Measurements from ENCODE around the gene BCKDHA. TPM values are rescaled to one million over a fixed set of nuclear protein-coding genes. Genes with fewer than 3 reads are reported as not detected.
"Not testable (repeated sequence)": the region's sequence is repeated elsewhere in the genome, so short reads cannot be mapped to it uniquely, and the experiment has no call there.

Gene BCKDHA
- total and polyA plus RNA-seq, 8 donors, result 12.1 to 35.4 (median 31.9) TPM

DNA sequence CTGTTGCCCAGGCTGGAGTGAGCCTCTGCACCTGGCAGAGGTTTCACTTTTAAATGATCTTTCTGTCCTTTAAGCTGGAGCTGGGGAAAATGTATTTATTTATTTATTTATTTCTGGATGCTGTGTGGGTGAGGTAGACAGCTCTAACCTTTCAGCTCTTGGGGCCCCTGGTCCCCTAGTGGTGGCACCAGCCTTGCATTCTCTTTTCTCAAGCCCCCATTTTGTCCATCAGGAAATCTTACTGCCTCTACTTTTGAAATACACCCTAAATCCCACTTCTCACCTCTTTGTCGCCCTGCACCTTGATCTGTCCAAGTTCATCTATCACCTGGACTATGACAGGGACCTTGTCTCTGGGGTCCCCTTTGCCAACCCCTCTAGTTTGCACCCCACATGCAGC, 31.5 kb upstream of the BCKDHA start:
- no peaks in the 10 kb centered on the region for H3K36me3 ChIP-seq
- TF ChIP-seq, protein P1, sequence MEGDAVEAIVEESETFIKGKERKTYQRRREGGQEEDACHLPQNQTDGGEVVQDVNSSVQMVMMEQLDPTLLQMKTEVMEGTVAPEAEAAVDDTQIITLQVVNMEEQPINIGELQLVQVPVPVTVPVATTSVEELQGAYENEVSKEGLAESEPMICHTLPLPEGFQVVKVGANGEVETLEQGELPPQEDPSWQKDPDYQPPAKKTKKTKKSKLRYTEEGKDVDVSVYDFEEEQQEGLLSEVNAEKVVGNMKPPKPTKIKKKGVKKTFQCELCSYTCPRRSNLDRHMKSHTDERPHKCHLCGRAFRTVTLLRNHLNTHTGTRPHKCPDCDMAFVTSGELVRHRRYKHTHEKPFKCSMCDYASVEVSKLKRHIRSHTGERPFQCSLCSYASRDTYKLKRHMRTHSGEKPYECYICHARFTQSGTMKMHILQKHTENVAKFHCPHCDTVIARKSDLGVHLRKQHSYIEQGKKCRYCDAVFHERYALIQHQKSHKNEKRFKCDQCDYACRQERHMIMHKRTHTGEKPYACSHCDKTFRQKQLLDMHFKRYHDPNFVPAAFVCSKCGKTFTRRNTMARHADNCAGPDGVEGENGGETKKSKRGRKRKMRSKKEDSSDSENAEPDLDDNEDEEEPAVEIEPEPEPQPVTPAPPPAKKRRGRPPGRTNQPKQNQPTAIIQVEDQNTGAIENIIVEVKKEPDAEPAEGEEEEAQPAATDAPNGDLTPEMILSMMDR (IDR thresholded peaks at IDR 0.05), result no peak
- H3K9me3 ChIP-seq, result no peaks in the 10 kb centered on the region
- intact Hi-C loops (cut with DNase I), result no loop called here
- peaks cover 17 to 71% of the 10 kb centered on the region in 2 donors for H3K4me1 ChIP-seq
- no peak overlapping the region for H3K4me3 ChIP-seq
- DNase-seq (no peak), ATAC-seq (no peak)
- peak overlapping the region in 1 of 2 donors; percentile 99 for H3K27ac ChIP-seq
- H3K27me3 ChIP-seq, result no peaks in the 10 kb centered on the region

DNA sequence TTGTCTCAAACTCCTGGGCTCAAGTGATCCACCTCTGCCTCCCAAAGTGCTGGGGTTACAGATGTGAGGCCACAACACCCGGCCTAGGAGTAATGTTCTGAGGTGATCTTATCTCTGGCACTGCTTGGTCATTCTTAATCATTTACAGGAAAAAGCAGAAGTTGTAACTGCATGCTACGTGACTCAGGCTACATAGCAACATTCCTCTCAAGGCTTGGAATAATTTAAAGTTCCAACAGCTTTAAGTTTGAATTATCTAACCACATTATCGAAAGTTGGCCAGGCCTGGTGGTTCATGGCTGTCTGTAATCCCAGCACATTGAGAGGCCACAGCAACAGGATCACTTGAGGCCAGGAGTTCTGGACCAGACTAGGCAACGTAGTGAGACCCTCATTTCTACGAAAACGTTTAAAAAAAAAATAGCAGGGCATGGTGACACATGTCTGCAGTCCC, 29.7 kb upstream of the BCKDHA start:
- Histone ChIP-seq H3K4me1 (peaks cover 16 to 63% of the 10 kb centered on the region in 2 donors), H3K4me3 (no peak overlapping the region), H3K27me3 (no peaks in the 10 kb centered on the region), H3K36me3 (no peaks in the 10 kb centered on the region), H3K27ac (peak overlapping the region; percentile 56 to 90), H3K9me3 (no peaks in the 10 kb centered on the region)
- DNase-seq, result no peak
- peak; percentile 8 for ATAC-seq
- TF ChIP-seq, protein P1 (IDR thresholded peaks at IDR 0.05), result no peak
- intact Hi-C loops (cut with DNase I), result no loop called here

DNA sequence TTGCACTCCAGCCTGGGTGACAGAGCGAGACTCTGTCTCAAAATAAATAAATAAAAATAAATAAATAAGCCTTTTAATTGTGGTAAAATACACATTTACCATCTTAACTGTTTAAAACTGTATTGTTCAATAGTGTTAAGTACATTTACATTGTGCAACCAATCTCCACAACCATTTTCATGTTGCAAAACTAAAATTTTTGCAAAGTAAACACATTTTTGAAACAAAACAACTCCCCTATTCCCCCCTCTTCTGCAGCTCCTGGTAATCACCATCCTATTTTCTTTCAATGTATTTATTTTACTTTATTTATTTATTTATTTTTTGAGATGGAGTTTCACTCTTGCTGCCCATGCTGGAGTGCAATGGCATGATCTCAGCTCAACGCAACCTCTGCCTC, 27.8 kb upstream of the BCKDHA start:
- intact Hi-C loops (cut with DNase I), result no loop called here
- H3K36me3 ChIP-seq, result no peaks in the 10 kb centered on the region
- ATAC-seq (no peak), DNase-seq (no peak)
- TF ChIP-seq, protein P1 (IDR thresholded peaks at IDR 0.05), result no peak
- H3K9me3 ChIP-seq, result no peaks in the 10 kb centered on the region
- no peaks in the 10 kb centered on the region for H3K27me3 ChIP-seq
- H3K4me3 ChIP-seq, result no peak overlapping the region
- peaks cover 12 to 61% of the 10 kb centered on the region in 2 donors for H3K4me1 ChIP-seq
- no peak overlapping the region for H3K27ac ChIP-seq

DNA sequence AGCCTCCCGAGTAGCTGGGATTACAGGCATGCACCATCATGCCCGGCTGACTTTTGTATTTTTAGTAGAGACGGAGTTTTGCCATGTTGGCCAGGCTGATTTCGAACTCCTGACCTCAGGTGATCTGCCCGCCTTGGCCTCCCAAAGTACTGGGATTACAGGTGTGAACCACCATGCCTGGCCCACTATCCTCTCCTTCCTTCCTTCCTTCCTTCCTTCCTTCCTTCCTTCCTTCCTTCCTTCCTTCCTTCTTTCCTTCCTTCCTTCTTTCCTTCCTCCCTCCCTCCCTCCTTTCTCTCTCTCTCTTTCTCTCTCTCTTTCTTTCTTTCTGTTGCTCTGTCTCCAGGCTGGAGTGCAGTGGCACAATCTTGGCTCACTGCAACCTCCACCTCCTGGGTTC, 26.5 kb upstream of the BCKDHA start:
- H3K27ac ChIP-seq; H3K36me3 ChIP-seq; H3K27me3 ChIP-seq; intact Hi-C loops (cut with DNase I); DNase-seq; H3K4me3 ChIP-seq; H3K9me3 ChIP-seq; ATAC-seq: not testable (repeated sequence)
- H3K4me1 ChIP-seq, result peaks cover 9 to 56% of the 10 kb centered on the region in 2 donors

DNA sequence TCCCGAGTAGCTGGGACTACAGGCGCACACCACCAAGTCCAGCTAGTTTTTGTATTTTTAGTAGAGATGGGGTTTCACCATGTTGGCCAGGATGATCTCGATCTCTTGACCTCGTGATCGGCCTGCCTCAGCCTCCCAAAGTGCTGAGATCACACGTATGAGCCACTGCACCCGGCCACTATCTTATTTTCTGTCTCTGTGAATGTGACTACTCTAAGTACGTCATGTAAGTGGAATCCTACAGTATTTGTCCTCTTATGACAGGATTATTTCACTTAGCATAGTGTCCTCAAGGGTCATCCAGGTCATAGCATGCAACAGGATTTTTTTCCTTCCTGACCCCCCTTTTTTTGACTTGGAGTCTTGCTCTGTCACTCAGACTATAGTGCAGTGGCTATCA, 26.1 kb upstream of the BCKDHA start:
- Histone ChIP-seq H3K9me3 (no peaks in the 10 kb centered on the region), H3K36me3 (no peaks in the 10 kb centered on the region), H3K27me3 (no peaks in the 10 kb centered on the region), H3K4me3 (no peak overlapping the region), H3K27ac (no peak overlapping the region), H3K4me1 (peaks cover 9 to 56% of the 10 kb centered on the region in 2 donors)
- intact Hi-C loops (cut with DNase I), result no loop called here
- DNase-seq (no peak), ATAC-seq (no peak)
- TF ChIP-seq, protein P1 (IDR thresholded peaks at IDR 0.05), result no peak

DNA sequence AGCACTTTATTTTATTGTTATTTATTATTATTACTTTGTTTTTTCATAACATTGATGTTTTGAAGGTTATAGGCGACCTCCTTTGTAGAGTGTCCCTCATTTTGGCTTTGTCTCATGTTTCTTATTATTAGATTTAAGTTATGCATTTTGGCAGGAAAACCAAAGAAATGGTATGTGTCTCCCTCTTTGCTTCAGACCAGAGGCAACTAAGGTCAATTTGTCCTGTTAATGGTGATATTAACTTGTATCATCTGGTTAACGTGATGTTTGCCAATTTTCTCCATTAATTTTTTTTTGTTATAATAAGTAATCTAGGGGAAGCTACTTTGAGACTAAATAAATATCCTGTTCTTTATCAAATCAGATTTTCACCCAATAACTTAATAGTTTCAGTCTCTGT, 25.1 kb upstream of the BCKDHA start:
- Histone ChIP-seq H3K27ac (no peak overlapping the region), H3K27me3 (no peaks in the 10 kb centered on the region), H3K4me3 (no peak overlapping the region), H3K36me3 (no peaks in the 10 kb centered on the region), H3K4me1 (peaks cover 5 to 58% of the 10 kb centered on the region in 2 donors), H3K9me3 (no peaks in the 10 kb centered on the region)
- TF ChIP-seq, protein P1 (IDR thresholded peaks at IDR 0.05), result no peak
- ATAC-seq, result no peak
- intact Hi-C loops (cut with DNase I), result no loop called here
- DNase-seq, result no peak

All from left lung (tissue), 10 donors.